Glomerular endothelial cell (primary cell): Measurements from ENCODE around the gene LIN28A. TPM values are rescaled to one million over a fixed set of nuclear protein-coding genes. Genes with fewer than 3 reads are reported as not detected.

Experiments used
- DNase-seq: peaks from one replicate; pipeline ENCODE4 v3.0.0-alpha.2; 2011; ENCODE audit warnings: low read depth, low spot score; ENCODE audit errors: extremely low read depth
- total RNA-seq: library from RNA; depleted of rRNA; stranded (reverse); fragments of >200 nt; gene quantifications from 2 replicates; pipeline ENCODE4 v1.2.3, GENCODE V29; 2015

LIN28A gene
- total RNA-seq, 1 donor from 2014 or later = 0.06 TPM

GRCh38 chr1:26432793-26433192 lies 22.2 kb downstream of the LIN28A start:
- no peak for DNase-seq

GRCh38 chr1:26434161-26434752 lies 23.6 kb downstream of the LIN28A start:
- DNase-seq = no peak

DNA sequence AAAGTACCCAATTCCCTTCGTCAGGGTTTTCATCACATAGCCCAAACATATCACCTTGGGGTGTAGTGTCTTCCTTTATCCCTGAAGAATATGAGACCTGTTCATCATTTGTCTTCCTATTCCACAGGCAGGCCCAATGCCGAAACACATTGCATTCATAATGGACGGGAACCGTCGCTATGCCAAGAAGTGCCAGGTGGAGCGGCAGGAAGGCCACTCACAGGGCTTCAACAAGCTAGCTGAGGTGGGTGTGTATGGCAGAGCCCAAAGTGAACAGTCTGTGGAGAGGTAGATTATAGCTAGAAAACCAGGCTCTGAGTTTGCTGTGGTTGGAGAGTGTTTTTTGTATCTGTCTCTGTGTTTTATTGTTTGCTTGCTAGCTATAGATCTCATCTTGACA lies 27.4 kb downstream of the LIN28A start:
- no peak for DNase-seq

DNA sequence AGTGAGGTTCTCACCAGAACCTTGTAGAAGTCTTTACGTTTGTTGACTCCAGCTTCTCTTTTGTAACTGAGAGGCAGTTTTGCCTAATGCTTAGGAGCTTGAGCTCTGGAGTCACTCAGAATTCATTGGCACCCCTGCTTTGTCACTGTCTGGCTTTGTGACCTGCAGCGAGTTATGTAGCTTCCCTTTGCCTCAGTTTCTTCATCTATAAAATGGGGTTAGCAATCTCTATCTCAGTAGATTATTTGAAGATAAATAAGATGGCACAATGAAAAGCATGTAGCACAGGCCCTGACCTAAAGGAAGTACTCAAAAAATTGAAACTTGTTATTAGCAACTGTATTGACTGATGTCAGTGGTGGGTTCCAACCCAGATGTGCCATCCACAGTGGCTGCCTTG lies 29.6 kb downstream of the LIN28A start:
- no peak for DNase-seq

DNA sequence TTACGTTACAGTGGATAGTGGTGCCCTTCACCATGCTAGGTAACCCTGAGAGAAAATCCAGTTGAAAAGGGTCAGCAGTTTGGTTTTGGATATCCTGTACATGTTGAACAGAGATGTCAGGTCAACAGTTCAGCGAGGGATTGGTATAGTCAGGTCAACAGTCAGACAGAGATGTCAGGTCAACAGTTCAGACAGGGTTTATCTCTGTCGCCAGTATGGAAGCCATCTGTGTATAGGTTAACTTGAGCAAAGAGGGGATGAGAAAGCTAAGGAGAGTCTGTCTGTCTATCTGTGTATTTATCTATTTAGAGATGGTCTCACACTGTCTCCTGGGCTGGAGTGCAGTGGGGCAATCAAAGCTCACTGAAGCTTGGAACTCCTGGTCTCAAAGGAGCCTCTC lies 39.3 kb downstream of the LIN28A start:
- DNase-seq = no peak

DNA sequence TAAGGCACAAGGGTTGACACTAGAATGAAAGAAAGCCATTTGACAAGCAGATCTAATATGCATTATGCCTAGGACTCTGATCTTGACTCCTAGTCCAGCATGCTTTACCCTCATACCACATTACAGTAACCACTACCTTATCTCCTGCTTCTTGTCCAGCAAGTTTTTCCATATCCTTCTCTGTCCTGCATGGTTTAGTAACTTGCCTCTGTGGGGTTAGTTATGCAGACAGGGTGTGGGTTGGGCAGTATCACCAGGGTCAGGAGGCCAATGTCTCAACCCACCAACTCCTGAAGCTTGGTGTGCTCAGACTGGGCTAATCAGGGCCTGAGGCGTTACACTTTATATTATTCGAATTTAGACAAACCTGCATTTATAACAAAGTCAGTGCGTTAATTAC lies 40.3 kb downstream of the LIN28A start:
- no peak for DNase-seq

GRCh38 chr1:26452459-26453183 lies 42.0 kb downstream of the LIN28A start:
- no peak for DNase-seq

- DNase-seq = no peak
Measured at GRCh38 chr1:26459148-26459547, 48.5 kb downstream of the LIN28A start.

DNA sequence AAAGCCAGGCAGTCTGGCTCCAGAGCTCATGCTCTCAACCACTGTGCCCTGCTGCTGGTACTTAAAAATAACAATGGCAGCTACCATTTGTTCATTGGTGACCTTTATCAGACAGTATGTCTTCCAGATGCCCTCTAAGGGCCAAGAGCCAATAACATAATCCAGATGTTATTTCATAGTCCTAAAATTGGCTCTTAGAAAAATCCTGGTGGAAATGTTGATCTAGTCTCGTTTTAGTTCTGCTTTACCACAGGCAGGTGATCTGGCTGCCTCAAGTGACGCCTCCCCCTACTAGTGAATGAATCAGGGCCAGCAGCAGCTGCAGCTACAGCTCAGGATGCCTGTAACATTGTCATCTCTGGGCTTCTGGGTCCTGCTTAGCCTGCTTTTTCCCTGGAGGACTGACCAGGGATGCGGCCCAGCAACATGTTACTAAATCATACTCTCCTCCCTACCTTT lies 49.0 kb downstream of the LIN28A start:
- no peak for DNase-seq

GRCh38 chr1:26468911-26469310 lies 58.3 kb downstream of the LIN28A start:
- no peak for DNase-seq

GRCh38 chr1:26469558-26469957 lies 58.9 kb downstream of the LIN28A start:
- no peak for DNase-seq

DNA sequence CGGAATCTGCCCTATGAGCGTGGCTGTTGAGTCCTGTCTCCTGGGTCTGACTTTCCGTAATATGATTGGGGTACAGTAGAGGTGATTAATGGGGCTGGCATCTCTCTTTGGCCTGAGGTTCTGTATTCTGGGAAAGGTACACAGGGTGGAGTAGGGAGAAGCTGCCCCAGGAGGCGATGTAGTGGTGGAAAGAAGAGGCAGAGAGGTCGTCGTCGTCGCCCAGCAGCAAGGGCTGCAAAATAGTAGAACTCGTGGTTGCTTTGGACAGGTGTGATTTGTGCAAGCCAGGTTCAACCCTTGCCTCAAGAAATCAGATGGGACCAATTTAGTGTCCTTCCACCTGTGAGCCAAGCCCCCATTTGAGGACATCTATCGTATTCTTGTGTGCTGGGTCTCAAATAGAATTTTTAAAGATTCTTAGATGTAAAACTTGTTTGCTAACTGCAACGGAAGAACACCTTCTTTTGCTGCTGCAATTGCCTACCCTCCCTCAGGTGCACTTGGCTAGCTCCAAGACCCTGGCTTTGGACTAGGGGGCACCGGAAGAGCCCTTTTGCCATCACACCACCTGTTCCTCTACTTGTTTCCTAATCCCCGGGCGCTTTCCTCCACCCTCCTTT lies 60.4 kb downstream of the LIN28A start:
- no peak for DNase-seq

GRCh38 chr1:26471498-26472319 lies 61.1 kb downstream of the LIN28A start:
- DNase-seq = no peak

DNA sequence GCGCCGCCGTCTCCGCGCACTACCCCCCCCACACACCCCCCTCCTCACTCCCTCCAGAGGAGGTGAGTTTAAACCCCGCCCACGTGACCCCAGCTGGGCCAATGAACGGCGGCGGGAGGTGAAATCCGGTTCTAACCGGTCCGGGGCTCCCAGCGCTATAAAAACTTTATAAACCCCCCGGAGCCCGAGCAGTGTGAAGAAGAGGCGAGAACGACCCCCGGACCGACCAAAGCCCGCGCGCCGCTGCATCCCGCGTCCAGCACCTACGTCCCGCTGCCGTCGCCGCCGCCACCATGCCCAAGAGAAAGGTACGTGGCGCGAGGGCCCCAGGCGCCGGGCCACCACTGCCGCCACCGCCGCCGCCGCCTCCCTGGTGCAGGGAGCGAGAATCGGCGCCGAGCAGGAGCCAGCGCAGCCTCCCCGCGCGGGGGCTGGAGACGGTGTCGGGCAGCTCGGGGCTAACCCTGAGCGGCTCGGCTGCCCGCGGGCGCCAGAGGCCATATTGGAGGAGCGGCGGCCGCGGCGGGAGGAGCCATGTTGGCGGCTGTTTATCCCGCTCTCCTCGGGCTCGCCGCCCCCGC lies 61.8 kb downstream of the LIN28A start, which contains the start of gene HMGN2:
TSS of gene HMGN2 (plus strand) at position 121 of the 581 bp plus-strand sequence. CDS start at position 294, 173 bp downstream.
- DNase-seq = no peak

- DNase-seq = no peak
Measured at GRCh38 chr1:26472901-26473845, 62.6 kb downstream of the LIN28A start.

DNA sequence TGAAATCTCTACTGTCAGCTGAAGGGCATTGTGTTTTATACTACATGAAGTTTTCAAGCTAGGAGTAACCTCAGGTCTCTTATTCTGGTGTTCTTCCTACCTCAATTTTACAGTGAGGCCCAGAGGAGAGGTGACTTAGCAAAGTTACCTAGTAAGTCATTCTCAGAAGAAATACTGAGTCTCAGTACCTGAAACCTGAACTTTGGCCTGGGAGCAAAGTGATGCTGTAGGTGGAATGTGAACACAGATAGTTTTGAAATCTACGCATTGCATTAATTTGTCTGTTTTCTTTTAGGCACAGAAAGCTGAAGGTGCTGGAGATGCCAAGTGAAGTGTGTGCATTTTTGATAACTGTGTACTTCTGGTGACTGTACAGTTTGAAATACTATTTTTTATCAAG lies 64.2 kb downstream of the LIN28A start:
- DNase-seq = no peak

- no peak for DNase-seq
Measured at GRCh38 chr1:26475989-26476388, 65.4 kb downstream of the LIN28A start.

DNA sequence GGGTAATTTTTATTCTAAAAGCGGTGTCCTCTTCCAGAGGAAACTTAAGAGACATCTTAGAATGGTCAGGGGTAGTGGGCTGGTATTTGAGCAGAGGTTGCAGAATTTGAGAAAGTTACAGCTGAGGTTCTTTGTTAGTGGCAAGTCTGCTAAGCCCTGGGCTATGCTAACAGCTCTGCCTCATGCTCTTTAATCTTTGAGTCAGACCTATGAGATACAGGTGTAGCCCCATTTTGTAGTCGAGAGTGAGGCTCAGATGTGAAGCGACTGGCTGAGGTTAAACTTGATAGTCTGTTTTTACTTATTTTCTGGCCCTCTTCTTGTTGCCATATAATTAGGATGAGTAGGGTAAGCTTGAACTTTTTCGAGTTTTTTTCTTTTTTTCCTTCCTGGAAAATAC lies 66.3 kb downstream of the LIN28A start:
- no peak for DNase-seq

- DNase-seq = no peak
Measured at GRCh38 chr1:26477446-26478152, 67.0 kb downstream of the LIN28A start.
